BE2C (cell line): ENCODE measurements around the gene LCLAT1.
A peak's percentile ranks its signal among the peaks of the same experiment; 100 is the strongest.

Experiments used
- DNase-seq: peaks from one replicate; pipeline ENCODE4 v3.0.0-alpha.2; 2020
- H3K27me3 ChIP-seq: fragments of 250-450 bp; sonication (Bioruptor Pico); 2 replicates; pipeline ENCODE4 v1.5.1; 2020; ENCODE audit warnings: mild to moderate bottlenecking
- H3K36me3 ChIP-seq: fragments of 250-450 bp; sonication (Bioruptor Pico); 2 replicates; pipeline ENCODE4 v1.5.1; 2020; ENCODE audit warnings: mild to moderate bottlenecking
- H3K4me1 ChIP-seq: fragments of 250-450 bp; sonication (Bioruptor Pico); 2 replicates; pipeline ENCODE4 v1.5.1; 2020
- H3K4me3 ChIP-seq: 2 replicates; pipeline ENCODE4 v1.5.1; 2011; ENCODE audit warnings: low read depth, low read length
- H3K9me3 ChIP-seq: fragments of 250-450 bp; sonication (Bioruptor Pico); 2 replicates; pipeline ENCODE4 v1.5.1; 2020
- TF ChIP-seq, protein P1 (sequence below): IDR thresholded peaks from 2 replicates; pipeline ENCODE4 v1.5.1; 2012; ENCODE audit warnings: mild to moderate bottlenecking, low read depth, low read length

The LCLAT1 gene

GRCh38 chr2:30422444-30423040 lies 24.5 kb upstream of the LCLAT1 start:
- no peaks in the 10 kb centered on the region for H3K27me3 ChIP-seq

GRCh38 chr2:30424231-30424630 lies 22.8 kb upstream of the LCLAT1 start:
- Histone ChIP-seq H3K4me3 (no peak overlapping the region), H3K9me3 (no peaks in the 10 kb centered on the region), H3K4me1 (peaks cover 16% of the 10 kb centered on the region), H3K36me3 (no peaks in the 10 kb centered on the region), H3K27me3 (no peaks in the 10 kb centered on the region)
- TF ChIP-seq, protein P1, sequence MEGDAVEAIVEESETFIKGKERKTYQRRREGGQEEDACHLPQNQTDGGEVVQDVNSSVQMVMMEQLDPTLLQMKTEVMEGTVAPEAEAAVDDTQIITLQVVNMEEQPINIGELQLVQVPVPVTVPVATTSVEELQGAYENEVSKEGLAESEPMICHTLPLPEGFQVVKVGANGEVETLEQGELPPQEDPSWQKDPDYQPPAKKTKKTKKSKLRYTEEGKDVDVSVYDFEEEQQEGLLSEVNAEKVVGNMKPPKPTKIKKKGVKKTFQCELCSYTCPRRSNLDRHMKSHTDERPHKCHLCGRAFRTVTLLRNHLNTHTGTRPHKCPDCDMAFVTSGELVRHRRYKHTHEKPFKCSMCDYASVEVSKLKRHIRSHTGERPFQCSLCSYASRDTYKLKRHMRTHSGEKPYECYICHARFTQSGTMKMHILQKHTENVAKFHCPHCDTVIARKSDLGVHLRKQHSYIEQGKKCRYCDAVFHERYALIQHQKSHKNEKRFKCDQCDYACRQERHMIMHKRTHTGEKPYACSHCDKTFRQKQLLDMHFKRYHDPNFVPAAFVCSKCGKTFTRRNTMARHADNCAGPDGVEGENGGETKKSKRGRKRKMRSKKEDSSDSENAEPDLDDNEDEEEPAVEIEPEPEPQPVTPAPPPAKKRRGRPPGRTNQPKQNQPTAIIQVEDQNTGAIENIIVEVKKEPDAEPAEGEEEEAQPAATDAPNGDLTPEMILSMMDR, result no peak
- no peak for DNase-seq

More at GRCh38 chr2:30422444-30423040, 24.5 kb upstream of the LCLAT1 start:
- TF ChIP-seq, protein P1, result no peak
- Histone ChIP-seq H3K4me1 (peaks cover 13% of the 10 kb centered on the region), H3K36me3 (no peaks in the 10 kb centered on the region), H3K4me3 (peak overlapping the region; percentile 49), H3K9me3 (no peaks in the 10 kb centered on the region)
- DNase-seq, result peak; percentile 41

DNA sequence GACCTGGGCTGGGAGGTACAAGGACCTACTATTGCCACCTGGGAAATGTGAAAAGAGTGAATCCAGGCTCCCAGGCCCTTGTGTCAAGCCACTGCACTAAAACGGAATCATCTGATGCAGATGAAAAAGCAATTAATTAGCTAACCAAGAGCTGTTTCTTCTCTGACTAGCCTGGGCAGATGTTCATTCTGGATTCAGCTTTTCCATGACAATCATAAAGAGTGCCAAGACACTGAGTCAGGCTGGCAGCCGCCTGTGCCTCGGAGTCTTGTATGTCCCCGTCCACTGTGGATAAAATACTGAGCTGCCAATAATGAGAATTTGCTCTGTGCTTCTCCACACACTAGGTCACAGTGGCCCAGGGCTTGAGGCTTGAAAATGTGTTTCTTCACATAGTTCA lies 21.7 kb upstream of the LCLAT1 start:
- TF ChIP-seq, protein P1, result no peak
- H3K9me3 ChIP-seq, result no peaks in the 10 kb centered on the region
- H3K4me3 ChIP-seq, result no peak overlapping the region
- DNase-seq, result no peak
- H3K4me1 ChIP-seq, result peaks cover 16% of the 10 kb centered on the region
- H3K36me3 ChIP-seq, result no peaks in the 10 kb centered on the region
- H3K27me3 ChIP-seq, result no peaks in the 10 kb centered on the region

DNA sequence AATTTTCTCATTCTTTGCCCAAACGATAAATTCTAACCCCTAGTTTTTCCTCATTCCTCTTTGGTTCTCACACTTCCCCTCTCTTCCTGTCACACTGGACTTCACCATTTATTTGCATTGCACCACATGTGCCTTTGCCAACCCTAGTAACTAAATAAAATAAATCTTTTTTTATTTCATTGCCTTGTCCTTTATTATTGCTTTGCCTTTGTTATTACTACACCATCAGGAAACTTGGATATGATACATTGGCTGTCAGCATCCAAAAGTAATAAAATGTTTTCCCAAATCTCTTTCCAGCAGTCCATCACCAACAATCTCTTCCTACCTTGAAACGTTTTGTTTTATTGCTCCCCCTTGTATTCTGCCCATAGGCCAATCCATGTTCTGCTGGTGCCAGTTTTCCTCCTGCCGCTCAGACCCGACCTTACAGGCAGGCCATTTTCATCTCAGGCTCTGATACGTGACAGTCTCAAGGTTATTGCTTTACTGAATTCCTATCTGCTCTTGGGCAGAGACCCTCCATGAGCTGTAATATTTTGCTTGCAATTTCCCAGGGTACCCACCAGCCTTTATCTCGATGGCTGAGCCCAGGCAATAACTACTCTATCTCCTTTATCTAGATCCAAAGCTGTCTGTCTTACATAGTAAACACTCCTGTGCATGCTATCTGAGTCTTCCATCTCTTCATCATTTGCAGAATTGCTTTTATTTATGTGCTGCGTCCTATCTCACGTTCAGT lies 19.3 kb upstream of the LCLAT1 start:
- Histone ChIP-seq H3K4me1 (0 out of 2 replicates have a peak, but pooled peaks cover 3% of the 10 kb centered on the region), H3K4me3 (no peak overlapping the region), H3K36me3 (no peaks in the 10 kb centered on the region), H3K9me3 (no peaks in the 10 kb centered on the region), H3K27me3 (no peaks in the 10 kb centered on the region)
- TF ChIP-seq, protein P1, result no peak
- DNase-seq, result no peak

- Histone ChIP-seq H3K9me3 (no peaks in the 10 kb centered on the region), H3K36me3 (no peaks in the 10 kb centered on the region), H3K4me3 (no peak overlapping the region), H3K27me3 (no peaks in the 10 kb centered on the region), H3K4me1 (0 out of 2 replicates have a peak, but pooled peaks cover 3% of the 10 kb centered on the region)
- TF ChIP-seq, protein P1, result no peak
- DNase-seq, result no peak
Observed at GRCh38 chr2:30428348-30428662, 18.7 kb upstream of the LCLAT1 start.

DNA sequence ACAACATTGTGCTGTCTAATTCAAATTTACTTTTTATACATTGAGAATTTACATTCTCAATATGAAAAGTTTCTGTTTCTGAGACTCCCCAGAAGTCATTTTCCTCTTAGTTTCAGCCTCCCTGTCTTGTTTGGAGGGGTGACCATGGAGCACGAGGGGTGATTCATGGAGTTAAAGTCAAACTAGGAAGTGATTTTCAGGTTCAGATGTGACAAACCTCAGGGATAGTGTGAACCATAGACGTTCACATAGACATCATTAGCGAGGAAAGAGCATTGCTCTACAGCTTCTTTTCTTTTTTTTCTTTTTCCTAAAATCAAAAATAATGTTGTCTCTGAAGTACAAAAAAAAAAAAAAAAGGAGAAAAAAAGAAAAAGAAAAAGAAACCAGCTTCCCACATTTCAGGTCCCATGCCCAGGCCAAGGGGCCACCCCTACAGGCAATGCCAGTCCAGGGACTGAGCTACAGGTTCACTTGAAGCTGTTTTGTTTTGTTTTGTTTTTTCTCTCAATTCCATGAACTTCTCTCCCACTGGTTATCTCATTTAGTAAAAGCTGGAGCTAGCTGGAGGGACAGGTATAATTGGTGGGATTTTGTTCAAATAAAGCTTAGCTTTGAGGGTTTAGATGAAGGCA lies 18.1 kb upstream of the LCLAT1 start:
- no peak overlapping the region for H3K4me3 ChIP-seq
- DNase-seq, result no peak
- no peaks in the 10 kb centered on the region for H3K9me3 ChIP-seq
- H3K27me3 ChIP-seq, result no peaks in the 10 kb centered on the region
- no peaks in the 10 kb centered on the region for H3K36me3 ChIP-seq
- 0 out of 2 replicates have a peak, but pooled peaks cover 3% of the 10 kb centered on the region for H3K4me1 ChIP-seq
- TF ChIP-seq, protein P1, result no peak
